Measurements from ENCODE around the gene NDUFAB1. TPM values are rescaled to one million over a fixed set of nuclear protein-coding genes. Genes with fewer than 3 reads are reported as not detected.
"Not testable (repeated sequence)": the region's sequence is repeated elsewhere in the genome, so short reads cannot be mapped to it uniquely, and the experiment has no call there.

Gene NDUFAB1
- total and polyA plus RNA-seq, 2 of the 13 experiments (the other 11 are each of a cell fraction or from before 2014, with no cell fraction given) = 221 to 601 TPM

DNA sequence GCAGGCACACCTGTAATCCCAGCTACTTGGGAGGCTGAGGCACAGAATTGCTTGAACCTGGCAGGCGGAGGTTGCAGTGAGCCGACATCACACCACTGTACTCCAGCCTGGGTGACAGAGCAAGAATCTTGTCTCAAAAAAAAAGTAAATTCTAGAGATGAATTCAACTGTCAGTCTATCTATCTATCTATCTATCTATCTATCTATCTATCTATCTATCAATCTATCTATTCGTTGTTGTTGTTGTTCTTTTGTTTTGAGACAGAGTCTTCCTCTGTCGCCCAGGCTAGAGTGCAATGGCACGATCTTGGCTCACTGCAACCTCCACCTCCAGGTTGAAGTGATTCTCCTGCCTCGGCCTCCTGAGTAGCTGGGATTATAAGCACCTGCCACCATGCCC lies 14.8 kb upstream of the NDUFAB1 start:
- in situ Hi-C loops (cut with HindIII; ENCODE audit: extremely low pct_ligation_motif_present, low pct_unique_long_range_greater_than_20kb); DNase-seq (ENCODE audit: low spot score); H3K79me2 ChIP-seq (ENCODE audit: insufficient read depth, low read length); H3K27me3 ChIP-seq (ENCODE audit: control insufficient read depth in 1 of 2, insufficient read depth in 2 of 2, low read length in 2 of 2); H3K4me1 ChIP-seq (ENCODE audit: insufficient read depth, low read length); H2AFZ ChIP-seq (ENCODE audit: low read length); intact Hi-C loops (cut with micrococcal nuclease; ENCODE audit: unreplicated experiment); FAIRE-seq; POLR2A ChIA-PET; H3K4me2 ChIP-seq (ENCODE audit: low read depth, low read length); H3K9ac ChIP-seq (ENCODE audit: insufficient read depth, low read depth, low read length); CTCF ChIA-PET (ENCODE audit: low intra/inter-chr PET ratio, low total read pairs); H3K9me3 ChIP-seq (ENCODE audit: low read length); ATAC-seq; H3K27ac ChIP-seq (ENCODE audit: extremely low read length, insufficient read depth, low read length); BruUV-seq (replicated peaks); H4K20me1 ChIP-seq (ENCODE audit: insufficient read depth, low read length); H3K4me3 ChIP-seq (replicated peaks in 1 of 3; ENCODE audit: insufficient read depth in 1 of 3, low read depth in 2 of 3, low read length in 3 of 3): not testable (repeated sequence)
- H3K36me3 ChIP-seq (replicated peaks in 1 of 2; ENCODE audit: control insufficient read depth in 1 of 2, insufficient read depth in 2 of 2, low read length in 2 of 2) = peaks cover 15 to 54% of the 10 kb centered on the region in 2 experiments
- WGBS (ENCODE audit: low lambda C conversion rate) = 97% methylated on average over 6 of the region's 6 CpGs

GRCh38 chr16:23609929-23610328 lies 13.8 kb upstream of the NDUFAB1 start:
- Histone ChIP-seq H2AFZ (ENCODE audit: low read length) (no peak overlapping the region), H3K27me3 (ENCODE audit: control insufficient read depth in 1 of 2, insufficient read depth in 2 of 2, low read length in 2 of 2) (no peaks in the 10 kb centered on the region), H3K4me1 (ENCODE audit: insufficient read depth, low read length) (no peaks in the 10 kb centered on the region), H3K79me2 (ENCODE audit: insufficient read depth, low read length) (no peaks in the 10 kb centered on the region), H3K4me2 (ENCODE audit: low read depth, low read length) (no peak overlapping the region), H3K9ac (ENCODE audit: insufficient read depth, low read depth, low read length) (no peak overlapping the region), H3K27ac (ENCODE audit: extremely low read length, insufficient read depth, low read length) (no peak overlapping the region), H3K9me3 (ENCODE audit: low read length) (no peaks in the 10 kb centered on the region), H4K20me1 (ENCODE audit: insufficient read depth, low read length) (no peaks in the 10 kb centered on the region), H3K4me3 (replicated peaks in 1 of 3; ENCODE audit: insufficient read depth in 1 of 3, low read depth in 2 of 3, low read length in 3 of 3) (no peak overlapping the region), H3K36me3 (replicated peaks in 1 of 2; ENCODE audit: control insufficient read depth in 1 of 2, insufficient read depth in 2 of 2, low read length in 2 of 2) (peaks cover 14 to 56% of the 10 kb centered on the region in 2 experiments)
- CTCF ChIA-PET (ENCODE audit: low intra/inter-chr PET ratio, low total read pairs) = no interaction called here
- in situ Hi-C loops (cut with HindIII; ENCODE audit: extremely low pct_ligation_motif_present, low pct_unique_long_range_greater_than_20kb) = no loop called here
- DNase-seq (ENCODE audit: low spot score) (no peak), FAIRE-seq (no peak), ATAC-seq (no peak)
- intact Hi-C loops (cut with micrococcal nuclease; ENCODE audit: unreplicated experiment) = no loop called here
- POLR2A ChIA-PET = no interaction called here
- WGBS (ENCODE audit: low lambda C conversion rate) = 100% methylated on average over 1 of the region's 1 CpG
- no TSS peak for BruUV-seq (replicated peaks)
- TF ChIP-seq, protein P1, sequence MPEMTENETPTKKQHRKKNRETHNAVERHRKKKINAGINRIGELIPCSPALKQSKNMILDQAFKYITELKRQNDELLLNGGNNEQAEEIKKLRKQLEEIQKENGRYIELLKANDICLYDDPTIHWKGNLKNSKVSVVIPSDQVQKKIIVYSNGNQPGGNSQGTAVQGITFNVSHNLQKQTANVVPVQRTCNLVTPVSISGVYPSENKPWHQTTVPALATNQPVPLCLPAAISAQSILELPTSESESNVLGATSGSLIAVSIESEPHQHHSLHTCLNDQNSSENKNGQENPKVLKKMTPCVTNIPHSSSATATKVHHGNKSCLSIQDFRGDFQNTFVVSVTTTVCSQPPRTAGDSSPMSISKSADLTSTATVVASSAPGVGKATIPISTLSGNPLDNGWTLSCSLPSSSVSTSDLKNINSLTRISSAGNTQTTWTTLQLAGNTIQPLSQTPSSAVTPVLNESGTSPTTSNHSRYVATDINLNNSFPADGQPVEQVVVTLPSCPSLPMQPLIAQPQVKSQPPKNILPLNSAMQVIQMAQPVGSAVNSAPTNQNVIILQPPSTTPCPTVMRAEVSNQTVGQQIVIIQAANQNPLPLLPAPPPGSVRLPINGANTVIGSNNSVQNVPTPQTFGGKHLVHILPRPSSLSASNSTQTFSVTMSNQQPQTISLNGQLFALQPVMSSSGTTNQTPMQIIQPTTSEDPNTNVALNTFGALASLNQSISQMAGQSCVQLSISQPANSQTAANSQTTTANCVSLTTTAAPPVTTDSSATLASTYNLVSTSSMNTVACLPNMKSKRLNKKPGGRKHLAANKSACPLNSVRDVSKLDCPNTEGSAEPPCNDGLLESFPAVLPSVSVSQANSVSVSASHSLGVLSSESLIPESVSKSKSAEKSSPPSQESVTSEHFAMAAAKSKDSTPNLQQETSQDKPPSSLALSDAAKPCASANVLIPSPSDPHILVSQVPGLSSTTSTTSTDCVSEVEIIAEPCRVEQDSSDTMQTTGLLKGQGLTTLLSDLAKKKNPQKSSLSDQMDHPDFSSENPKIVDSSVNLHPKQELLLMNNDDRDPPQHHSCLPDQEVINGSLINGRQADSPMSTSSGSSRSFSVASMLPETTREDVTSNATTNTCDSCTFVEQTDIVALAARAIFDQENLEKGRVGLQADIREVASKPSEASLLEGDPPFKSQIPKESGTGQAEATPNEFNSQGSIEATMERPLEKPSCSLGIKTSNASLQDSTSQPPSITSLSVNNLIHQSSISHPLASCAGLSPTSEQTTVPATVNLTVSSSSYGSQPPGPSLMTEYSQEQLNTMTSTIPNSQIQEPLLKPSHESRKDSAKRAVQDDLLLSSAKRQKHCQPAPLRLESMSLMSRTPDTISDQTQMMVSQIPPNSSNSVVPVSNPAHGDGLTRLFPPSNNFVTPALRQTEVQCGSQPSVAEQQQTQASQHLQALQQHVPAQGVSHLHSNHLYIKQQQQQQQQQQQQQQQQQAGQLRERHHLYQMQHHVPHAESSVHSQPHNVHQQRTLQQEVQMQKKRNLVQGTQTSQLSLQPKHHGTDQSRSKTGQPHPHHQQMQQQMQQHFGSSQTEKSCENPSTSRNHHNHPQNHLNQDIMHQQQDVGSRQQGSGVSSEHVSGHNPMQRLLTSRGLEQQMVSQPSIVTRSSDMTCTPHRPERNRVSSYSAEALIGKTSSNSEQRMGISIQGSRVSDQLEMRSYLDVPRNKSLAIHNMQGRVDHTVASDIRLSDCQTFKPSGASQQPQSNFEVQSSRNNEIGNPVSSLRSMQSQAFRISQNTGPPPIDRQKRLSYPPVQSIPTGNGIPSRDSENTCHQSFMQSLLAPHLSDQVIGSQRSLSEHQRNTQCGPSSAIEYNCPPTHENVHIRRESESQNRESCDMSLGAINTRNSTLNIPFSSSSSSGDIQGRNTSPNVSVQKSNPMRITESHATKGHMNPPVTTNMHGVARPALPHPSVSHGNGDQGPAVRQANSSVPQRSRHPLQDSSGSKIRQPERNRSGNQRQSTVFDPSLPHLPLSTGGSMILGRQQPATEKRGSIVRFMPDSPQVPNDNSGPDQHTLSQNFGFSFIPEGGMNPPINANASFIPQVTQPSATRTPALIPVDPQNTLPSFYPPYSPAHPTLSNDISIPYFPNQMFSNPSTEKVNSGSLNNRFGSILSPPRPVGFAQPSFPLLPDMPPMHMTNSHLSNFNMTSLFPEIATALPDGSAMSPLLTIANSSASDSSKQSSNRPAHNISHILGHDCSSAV (CRISPR knock-in tag; IDR thresholded peaks at IDR 0.05; ENCODE audit: borderline replicate concordance) = no peak
- TF ChIP-seq, protein P2, sequence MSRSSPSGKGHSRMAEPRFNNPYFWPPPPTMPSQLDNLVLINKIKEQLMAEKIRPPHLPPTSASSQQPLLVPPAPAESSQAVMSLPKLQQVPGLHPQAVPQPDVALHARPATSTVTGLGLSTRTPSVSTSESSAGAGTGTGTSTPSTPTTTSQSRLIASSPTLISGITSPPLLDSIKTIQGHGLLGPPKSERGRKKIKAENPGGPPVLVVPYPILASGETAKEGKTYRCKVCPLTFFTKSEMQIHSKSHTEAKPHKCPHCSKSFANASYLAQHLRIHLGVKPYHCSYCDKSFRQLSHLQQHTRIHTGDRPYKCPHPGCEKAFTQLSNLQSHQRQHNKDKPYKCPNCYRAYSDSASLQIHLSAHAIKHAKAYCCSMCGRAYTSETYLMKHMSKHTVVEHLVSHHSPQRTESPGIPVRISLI (CRISPR knock-in tag; IDR thresholded peaks at IDR 0.05; ENCODE audit: borderline replicate concordance) = no peak

Data from HepG2 (cell line).